SK-N-SH treated with all-trans-retinoic acid at 6 μM for 48 hours (cell line): ENCODE measurements around the gene ASCC1.

ENCODE experiments used
- ATAC-seq: fragments of 200-7000 bp; cut with Tn5 transposase; 3 replicates; pipeline ENCODE4 v1.9.1; 2020; ENCODE audit warnings: mild to moderate bottlenecking, moderate library complexity
- ARNTL ChIP-seq: fragments of 450-650 bp; formaldehyde crosslinking; IDR thresholded peaks from 2 replicates; pipeline ENCODE4 v1.5.0; 2020; ENCODE audit warnings: low read depth, mild to moderate bottlenecking, moderate library complexity, borderline replicate concordance
- CSDC2 ChIP-seq: fragments of 250-450 bp; sonication (Bioruptor Pico); IDR thresholded peaks from 2 replicates; pipeline ENCODE4 v1.5.0; 2020; ENCODE audit warnings: mild to moderate bottlenecking, moderate library complexity
- ESRRG ChIP-seq: fragments of 250-450 bp; sonication (Bioruptor Pico); IDR thresholded peaks from 2 replicates; pipeline ENCODE4 v1.6.1; 2021; ENCODE audit warnings: mild to moderate bottlenecking
- GLIS3 ChIP-seq: fragments of 250-450 bp; sonication (Bioruptor Pico); IDR thresholded peaks from 2 replicates; pipeline ENCODE4 v1.5.0; 2020; ENCODE audit warnings: mild to moderate bottlenecking, moderate library complexity
- ISL1 ChIP-seq: fragments of 250-450 bp; sonication (Bioruptor Pico); IDR thresholded peaks from 2 replicates; pipeline ENCODE4 v2.1.2; 2022; ENCODE audit warnings: mild to moderate bottlenecking, moderate library complexity
- OSR1 ChIP-seq: fragments of 250-450 bp; sonication (Bioruptor Pico); IDR thresholded peaks from 2 replicates; pipeline ENCODE4 v1.8.0; 2022; ENCODE audit warnings: moderate library complexity, mild to moderate bottlenecking, inconsistent platforms
- PPARA ChIP-seq: fragments of 250-450 bp; sonication (Bioruptor Pico); IDR thresholded peaks from 2 replicates; pipeline ENCODE4 v1.5.0; 2020; ENCODE audit warnings: mild to moderate bottlenecking, borderline replicate concordance
- RARB ChIP-seq: fragments of 250-450 bp; sonication (Bioruptor Pico); IDR thresholded peaks from 2 replicates; pipeline ENCODE4 v1.8.0; 2021; ENCODE audit warnings: mild to moderate bottlenecking, moderate library complexity
- TCF4 ChIP-seq: fragments of 250-450 bp; sonication (Bioruptor Pico); IDR thresholded peaks from 2 replicates; pipeline ENCODE4 v1.8.0; 2021; ENCODE audit warnings: mild to moderate bottlenecking, moderate library complexity, borderline replicate concordance
- TOX ChIP-seq: fragments of 250-450 bp; sonication (Bioruptor Pico); IDR thresholded peaks from 2 replicates; pipeline ENCODE4 v1.8.0; 2021; ENCODE audit warnings: mild to moderate bottlenecking, moderate library complexity, borderline replicate concordance
- ZC3H10 ChIP-seq: fragments of 250-450 bp; sonication (Bioruptor Pico); IDR thresholded peaks from 2 replicates; pipeline ENCODE4 v1.5.1; 2021; ENCODE audit warnings: mild to moderate bottlenecking, moderate library complexity
- ZNF70 ChIP-seq: fragments of 450-650 bp; formaldehyde crosslinking; IDR thresholded peaks from 2 replicates; pipeline ENCODE4 v1.5.0; 2020; ENCODE audit warnings: mild to moderate bottlenecking, moderate library complexity
- ZNF8 ChIP-seq: fragments of 450-650 bp; formaldehyde crosslinking; IDR thresholded peaks from 2 replicates; pipeline ENCODE4 v1.5.0; 2020; ENCODE audit warnings: mild to moderate bottlenecking, moderate library complexity
- TF ChIP-seq, protein P1 (sequence below): fragments of 250-450 bp; sonication (Bioruptor Pico); IDR thresholded peaks from 2 replicates; pipeline ENCODE4 v1.8.0; 2020; ENCODE audit warnings: mild to moderate bottlenecking, moderate library complexity, borderline replicate concordance
- TF ChIP-seq, protein P2 (sequence below): fragments of 250-450 bp; sonication (Bioruptor Pico); IDR thresholded peaks from 2 replicates; pipeline ENCODE4 v1.8.0; 2021; ENCODE audit warnings: low read depth, mild to moderate bottlenecking, moderate library complexity, borderline replicate concordance
- TF ChIP-seq, protein P3 (sequence below): fragments of 250-450 bp; sonication (Bioruptor Pico); IDR thresholded peaks from 2 replicates; pipeline ENCODE4 v1.5.0; 2020; ENCODE audit warnings: mild to moderate bottlenecking, moderate library complexity

The ASCC1 gene, protein sequence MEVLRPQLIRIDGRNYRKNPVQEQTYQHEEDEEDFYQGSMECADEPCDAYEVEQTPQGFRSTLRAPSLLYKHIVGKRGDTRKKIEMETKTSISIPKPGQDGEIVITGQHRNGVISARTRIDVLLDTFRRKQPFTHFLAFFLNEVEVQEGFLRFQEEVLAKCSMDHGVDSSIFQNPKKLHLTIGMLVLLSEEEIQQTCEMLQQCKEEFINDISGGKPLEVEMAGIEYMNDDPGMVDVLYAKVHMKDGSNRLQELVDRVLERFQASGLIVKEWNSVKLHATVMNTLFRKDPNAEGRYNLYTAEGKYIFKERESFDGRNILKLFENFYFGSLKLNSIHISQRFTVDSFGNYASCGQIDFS

DNA sequence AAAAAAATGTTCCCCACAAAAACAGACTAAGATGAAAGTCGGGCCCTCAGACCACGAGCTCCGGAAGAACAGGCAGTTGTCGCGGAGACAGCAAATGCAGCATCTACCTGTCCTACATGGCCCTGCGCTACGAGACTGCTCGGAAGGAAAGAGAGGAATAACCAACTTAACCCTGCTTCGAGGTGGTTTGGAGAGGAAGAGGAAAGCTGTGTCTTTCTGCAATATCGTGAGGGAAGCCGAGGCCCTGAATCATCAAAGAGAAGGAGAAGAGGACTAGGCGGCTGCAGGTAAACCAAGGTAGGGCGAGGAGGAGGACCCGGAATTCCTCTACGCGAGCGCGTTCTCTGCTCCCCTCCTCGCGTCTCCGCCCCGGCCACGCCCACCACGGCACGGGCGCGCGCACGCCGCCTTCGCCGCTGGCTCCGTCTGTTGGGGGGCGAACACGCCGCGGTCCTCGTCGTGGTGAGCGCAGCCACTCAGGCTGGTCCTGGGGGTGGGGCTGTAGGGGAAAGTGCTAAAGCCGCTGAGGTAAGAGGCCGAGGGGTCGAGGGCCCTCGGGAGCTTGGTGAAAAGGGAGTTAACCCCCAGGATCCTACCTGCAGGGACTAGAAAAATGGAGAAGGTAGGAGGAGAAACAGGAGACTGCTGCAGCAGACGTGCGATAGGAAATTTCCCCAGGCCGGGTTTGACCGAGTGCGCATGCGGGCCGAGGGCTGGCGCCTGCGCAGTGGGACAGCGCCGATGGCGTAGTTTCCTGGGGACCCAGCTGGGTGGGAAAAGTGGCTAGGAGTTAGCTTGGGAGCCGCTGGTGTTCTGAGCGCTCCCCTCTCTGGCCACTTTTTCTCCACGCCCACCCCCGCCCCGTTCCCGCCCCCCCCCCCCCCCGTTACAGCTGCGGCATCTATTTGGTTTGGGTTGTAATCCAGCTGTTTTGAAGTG is at the start of gene ASCC1, which contains the start of gene ANAPC16:
Gene ASCC1, minus strand, starts transcription at position 666 of the 939 bp plus-strand sequence. CDS start 2,978 bp downstream, outside the sequence.
Gene ANAPC16, plus strand, starts transcription at position 402 of the 939 bp plus-strand sequence. CDS start 7,903 bp downstream, outside the sequence.
- peak; percentile 89 for ATAC-seq

GRCh38 chr10:72265508-72265907 is 49.4 kb upstream of the ASCC1 start:
- TF ChIP-seq, protein P1, sequence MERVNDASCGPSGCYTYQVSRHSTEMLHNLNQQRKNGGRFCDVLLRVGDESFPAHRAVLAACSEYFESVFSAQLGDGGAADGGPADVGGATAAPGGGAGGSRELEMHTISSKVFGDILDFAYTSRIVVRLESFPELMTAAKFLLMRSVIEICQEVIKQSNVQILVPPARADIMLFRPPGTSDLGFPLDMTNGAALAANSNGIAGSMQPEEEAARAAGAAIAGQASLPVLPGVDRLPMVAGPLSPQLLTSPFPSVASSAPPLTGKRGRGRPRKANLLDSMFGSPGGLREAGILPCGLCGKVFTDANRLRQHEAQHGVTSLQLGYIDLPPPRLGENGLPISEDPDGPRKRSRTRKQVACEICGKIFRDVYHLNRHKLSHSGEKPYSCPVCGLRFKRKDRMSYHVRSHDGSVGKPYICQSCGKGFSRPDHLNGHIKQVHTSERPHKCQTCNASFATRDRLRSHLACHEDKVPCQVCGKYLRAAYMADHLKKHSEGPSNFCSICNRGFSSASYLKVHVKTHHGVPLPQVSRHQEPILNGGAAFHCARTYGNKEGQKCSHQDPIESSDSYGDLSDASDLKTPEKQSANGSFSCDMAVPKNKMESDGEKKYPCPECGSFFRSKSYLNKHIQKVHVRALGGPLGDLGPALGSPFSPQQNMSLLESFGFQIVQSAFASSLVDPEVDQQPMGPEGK (CRISPR knock-in tag): no peak
- TF ChIP-seq, protein P2, sequence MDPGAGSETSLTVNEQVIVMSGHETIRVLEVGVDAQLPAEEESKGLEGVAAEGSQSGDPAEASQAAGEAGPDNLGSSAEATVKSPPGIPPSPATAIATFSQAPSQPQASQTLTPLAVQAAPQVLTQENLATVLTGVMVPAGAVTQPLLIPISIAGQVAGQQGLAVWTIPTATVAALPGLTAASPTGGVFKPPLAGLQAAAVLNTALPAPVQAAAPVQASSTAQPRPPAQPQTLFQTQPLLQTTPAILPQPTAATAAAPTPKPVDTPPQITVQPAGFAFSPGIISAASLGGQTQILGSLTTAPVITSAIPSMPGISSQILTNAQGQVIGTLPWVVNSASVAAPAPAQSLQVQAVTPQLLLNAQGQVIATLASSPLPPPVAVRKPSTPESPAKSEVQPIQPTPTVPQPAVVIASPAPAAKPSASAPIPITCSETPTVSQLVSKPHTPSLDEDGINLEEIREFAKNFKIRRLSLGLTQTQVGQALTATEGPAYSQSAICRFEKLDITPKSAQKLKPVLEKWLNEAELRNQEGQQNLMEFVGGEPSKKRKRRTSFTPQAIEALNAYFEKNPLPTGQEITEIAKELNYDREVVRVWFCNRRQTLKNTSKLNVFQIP: no peak
- ATAC-seq: no peak

More for the DNA sequence above, at the start of gene ASCC1, which contains the start of gene ANAPC16:
- no peak for TF ChIP-seq GLIS3 (CRISPR knock-in tag)
- 0 out of 2 replicates have a peak, but pooled peaks have one; percentile 8 for TF ChIP-seq ZNF8 (CRISPR knock-in tag)
- TF ChIP-seq, all 23 proteins: peak for 1

DNA sequence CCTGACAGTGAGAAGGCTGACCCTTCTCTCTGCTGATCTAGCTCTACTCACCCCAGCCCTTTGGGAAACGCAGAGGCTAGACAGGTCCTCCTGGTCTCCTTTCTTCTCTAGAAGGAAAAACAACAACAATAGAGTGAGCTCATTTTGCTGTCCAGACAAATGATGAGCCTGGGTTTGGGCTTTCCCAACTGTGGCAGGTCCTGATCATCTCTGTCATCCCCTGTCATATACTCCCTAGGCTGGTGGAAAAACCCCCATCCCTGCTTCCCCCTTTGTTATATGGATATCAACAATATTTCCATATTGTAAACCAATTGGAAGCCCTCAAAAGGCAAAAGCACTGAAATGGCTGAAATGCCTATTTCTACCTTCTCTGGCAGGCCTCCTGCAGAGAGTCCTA is 48.5 kb upstream of the ASCC1 start:
- ATAC-seq: no peak
- no peak for TF ChIP-seq OSR1 (CRISPR knock-in tag)

DNA sequence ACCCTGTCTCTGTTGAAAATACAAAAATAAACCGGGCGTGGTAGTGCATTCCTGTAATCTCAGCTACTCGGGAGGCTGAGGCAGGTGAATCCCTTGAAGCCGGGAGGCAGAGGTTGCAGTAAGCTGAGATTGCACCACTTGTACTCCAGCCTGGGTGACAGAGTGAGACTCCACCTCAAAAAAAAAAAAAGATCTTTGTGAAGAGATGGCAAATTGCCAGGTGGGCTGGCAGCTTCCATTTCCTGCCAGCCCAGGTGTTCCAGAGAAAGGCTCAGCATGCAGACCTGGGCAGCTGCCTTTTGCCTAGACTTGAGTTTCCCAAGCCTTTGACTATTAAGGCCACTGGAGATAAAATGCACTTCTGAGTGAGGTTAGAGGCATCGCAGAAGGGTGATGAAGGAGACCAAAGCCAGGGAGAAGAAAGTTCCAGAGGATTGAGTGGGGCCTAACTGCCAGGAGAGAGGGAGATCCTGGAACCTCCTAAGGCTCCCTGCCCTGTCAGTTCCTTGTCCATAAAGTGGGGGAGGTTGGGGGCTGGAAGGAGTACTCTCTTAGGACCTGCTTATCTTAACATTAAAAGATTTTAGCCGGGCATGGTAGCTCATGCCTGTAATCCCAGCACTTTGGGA is 47.7 kb upstream of the ASCC1 start:
- no peak for ATAC-seq
- TF ChIP-seq ZNF8 (CRISPR knock-in tag) (no peak), ESRRG (no peak), TOX (CRISPR knock-in tag) (no peak), ZC3H10 (CRISPR knock-in tag) (no peak), GLIS3 (CRISPR knock-in tag) (no peak), TCF4 (CRISPR knock-in tag) (no peak), RARB (CRISPR knock-in tag) (no peak), ISL1 (CRISPR knock-in tag) (no peak)
- TF ChIP-seq, protein P3, sequence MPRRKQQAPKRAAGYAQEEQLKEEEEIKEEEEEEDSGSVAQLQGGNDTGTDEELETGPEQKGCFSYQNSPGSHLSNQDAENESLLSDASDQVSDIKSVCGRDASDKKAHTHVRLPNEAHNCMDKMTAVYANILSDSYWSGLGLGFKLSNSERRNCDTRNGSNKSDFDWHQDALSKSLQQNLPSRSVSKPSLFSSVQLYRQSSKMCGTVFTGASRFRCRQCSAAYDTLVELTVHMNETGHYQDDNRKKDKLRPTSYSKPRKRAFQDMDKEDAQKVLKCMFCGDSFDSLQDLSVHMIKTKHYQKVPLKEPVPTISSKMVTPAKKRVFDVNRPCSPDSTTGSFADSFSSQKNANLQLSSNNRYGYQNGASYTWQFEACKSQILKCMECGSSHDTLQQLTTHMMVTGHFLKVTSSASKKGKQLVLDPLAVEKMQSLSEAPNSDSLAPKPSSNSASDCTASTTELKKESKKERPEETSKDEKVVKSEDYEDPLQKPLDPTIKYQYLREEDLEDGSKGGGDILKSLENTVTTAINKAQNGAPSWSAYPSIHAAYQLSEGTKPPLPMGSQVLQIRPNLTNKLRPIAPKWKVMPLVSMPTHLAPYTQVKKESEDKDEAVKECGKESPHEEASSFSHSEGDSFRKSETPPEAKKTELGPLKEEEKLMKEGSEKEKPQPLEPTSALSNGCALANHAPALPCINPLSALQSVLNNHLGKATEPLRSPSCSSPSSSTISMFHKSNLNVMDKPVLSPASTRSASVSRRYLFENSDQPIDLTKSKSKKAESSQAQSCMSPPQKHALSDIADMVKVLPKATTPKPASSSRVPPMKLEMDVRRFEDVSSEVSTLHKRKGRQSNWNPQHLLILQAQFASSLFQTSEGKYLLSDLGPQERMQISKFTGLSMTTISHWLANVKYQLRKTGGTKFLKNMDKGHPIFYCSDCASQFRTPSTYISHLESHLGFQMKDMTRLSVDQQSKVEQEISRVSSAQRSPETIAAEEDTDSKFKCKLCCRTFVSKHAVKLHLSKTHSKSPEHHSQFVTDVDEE (CRISPR knock-in tag): no peak
- TF ChIP-seq, protein P1 (CRISPR knock-in tag): no peak

DNA sequence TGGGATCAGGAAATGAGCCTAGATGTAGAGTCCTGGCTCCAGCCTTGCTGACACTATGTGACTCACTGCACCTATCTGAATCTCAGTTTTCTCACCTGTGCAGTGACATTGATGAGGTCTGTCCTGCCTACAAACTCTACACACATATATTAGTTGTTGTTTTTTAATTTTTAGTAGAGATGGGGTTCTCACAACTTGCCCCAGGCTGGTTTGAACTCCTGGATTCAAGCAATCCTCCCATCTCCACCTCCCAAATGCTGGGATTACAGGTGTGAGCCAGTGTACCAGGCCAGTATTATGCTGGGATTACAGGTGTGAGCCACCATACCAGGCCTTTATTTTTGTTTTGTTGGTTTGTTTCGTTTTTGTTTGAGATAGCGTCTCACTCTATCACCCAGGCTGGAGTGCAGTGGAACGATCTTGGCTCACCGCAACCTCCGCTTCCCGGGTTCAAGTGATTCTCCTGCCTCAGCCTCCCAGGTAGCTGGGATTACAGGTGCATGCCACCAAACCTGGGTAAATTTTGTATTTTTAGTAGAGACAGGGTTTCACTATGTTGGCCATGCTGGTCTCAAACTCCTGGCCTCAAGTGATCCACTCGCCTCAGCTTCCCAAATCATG is 45.8 kb upstream of the ASCC1 start:
- TF ChIP-seq OSR1 (CRISPR knock-in tag) (no peak), CSDC2 (no peak), ZNF70 (CRISPR knock-in tag) (no peak), ARNTL (CRISPR knock-in tag) (no peak), TOX (CRISPR knock-in tag) (no peak), ISL1 (CRISPR knock-in tag) (no peak), PPARA (no peak), GLIS3 (CRISPR knock-in tag) (no peak), ZC3H10 (CRISPR knock-in tag) (no peak)
- TF ChIP-seq, protein P2: no peak
- TF ChIP-seq, protein P1 (CRISPR knock-in tag): no peak
- no peak for ATAC-seq
